ENCODE data around the gene STRAP. TPM values are rescaled to one million over a fixed set of nuclear protein-coding genes. Genes with fewer than 3 reads are reported as not detected.
A peak's percentile ranks its signal among the peaks of the same experiment; 100 is the strongest.

STRAP gene
- total and polyA plus RNA-seq, 2 of the 13 experiments (the other 11 are each of a cell fraction or from before 2014, with no cell fraction given): 66.9 to 118 TPM

- no peak for TF ChIP-seq HCFC1 (IDR thresholded peaks at IDR 0.05; ENCODE audit: low read depth, low read length)
- no peak for TF ChIP-seq SYNCRIP (IDR thresholded peaks at IDR 0.05; ENCODE audit: insufficient read depth, low read depth, low read length)
- TF ChIP-seq HNF1A (IDR thresholded peaks at IDR 0.05; ENCODE audit: low read depth): no peak
- TF ChIP-seq HNF1A (CRISPR knock-in tag; IDR thresholded peaks at IDR 0.05; ENCODE audit: borderline replicate concordance): no peak
- no peak for TF ChIP-seq GTF3A (CRISPR knock-in tag; conservative IDR thresholded peaks at IDR 0.05)
- TF ChIP-seq ZNF619 (CRISPR knock-in tag; IDR thresholded peaks at IDR 0.05): 0 out of 2 replicates have a peak, but pooled peaks have one; percentile 33
- TF ChIP-seq ZNF256 (CRISPR knock-in tag; conservative IDR thresholded peaks at IDR 0.05): no peak
- no peak for TF ChIP-seq PLRG1 (conservative IDR thresholded peaks at IDR 0.05)
- peak; percentile 65 for TF ChIP-seq ZNF574 (CRISPR knock-in tag; IDR thresholded peaks at IDR 0.05)
- TF ChIP-seq POLR2A (IDR thresholded peaks at IDR 0.05; ENCODE audit: insufficient read depth in 1 of 2, low read depth in 2 of 2, low read length in 2 of 2): peak; percentile 78 to 81
- peak; percentile 59; the same call in 1 of the 2 replicates for TF ChIP-seq ERF (CRISPR knock-in tag; IDR thresholded peaks at IDR 0.05)
- TF ChIP-seq KLF12 (CRISPR knock-in tag; IDR thresholded peaks at IDR 0.05; ENCODE audit: borderline replicate concordance): no peak
- no peak for TF ChIP-seq ZNF331 (CRISPR knock-in tag; IDR thresholded peaks at IDR 0.05)
- no peak for TF ChIP-seq ZBTB37 (CRISPR knock-in tag; IDR thresholded peaks at IDR 0.05)
- no peak for TF ChIP-seq MBNL3 (CRISPR knock-in tag; conservative IDR thresholded peaks at IDR 0.05)
- no peak for TF ChIP-seq NR2F2 (IDR thresholded peaks at IDR 0.05; ENCODE audit: borderline replicate concordance, low read depth)
- no peak for TF ChIP-seq ZBTB14 (CRISPR knock-in tag; IDR thresholded peaks at IDR 0.05)
- 0 out of 2 replicates have a peak, but pooled peaks have one; percentile 33 for TF ChIP-seq SNAPC5 (CRISPR knock-in tag; IDR thresholded peaks at IDR 0.05; ENCODE audit: borderline replicate concordance)
- TF ChIP-seq RAD21 (CRISPR knock-in tag; IDR thresholded peaks at IDR 0.05): 0 out of 2 replicates have a peak, but pooled peaks have one; percentile 47
- no peak for TF ChIP-seq EP300 (IDR thresholded peaks at IDR 0.05; ENCODE audit: low read depth in 2 of 2, low read length in 2 of 2)
- TF ChIP-seq EP300 (CRISPR knock-in tag; IDR thresholded peaks at IDR 0.05; ENCODE audit: borderline replicate concordance): 0 out of 2 replicates have a peak, but pooled peaks have one; percentile 32
Observed at GRCh38 chr12:15910864-15911721, 28.9 kb downstream of the STRAP start, which contains the start of gene DERA (continued).

All from HepG2 (cell line).